Medulla oblongata (tissue), 1 donor: Measurements from ENCODE around the gene COL24A1.
"Not testable (repeated sequence)": the region's sequence is repeated elsewhere in the genome, so short reads cannot be mapped to it uniquely, and the experiment has no call there.

ENCODE experiments used
- DNase-seq: peaks from one replicate; pipeline ENCODE4 v3.0.0-alpha.2; 2015; ENCODE audit errors: extremely low spot score

The COL24A1 gene

DNA sequence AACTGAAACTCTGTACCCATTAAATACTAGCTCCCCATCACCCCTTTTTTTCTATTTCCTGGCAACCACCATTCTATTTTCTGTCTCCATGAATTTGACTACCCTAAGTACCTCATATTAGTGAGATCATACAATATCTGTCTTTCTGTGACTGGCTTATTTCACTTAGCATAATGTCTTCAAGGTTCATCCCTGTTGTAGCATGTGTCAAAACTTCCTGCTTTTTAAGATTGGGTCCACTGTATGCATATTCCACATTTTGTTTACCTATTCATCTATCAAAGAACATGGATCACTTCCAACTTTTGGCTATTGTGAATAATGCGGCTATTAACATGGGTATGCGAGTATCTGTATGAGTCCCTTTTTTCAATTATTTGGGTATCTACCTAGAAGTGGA lies 266.7 kb downstream of the COL24A1 start:
- DNase-seq, result no peak

DNA sequence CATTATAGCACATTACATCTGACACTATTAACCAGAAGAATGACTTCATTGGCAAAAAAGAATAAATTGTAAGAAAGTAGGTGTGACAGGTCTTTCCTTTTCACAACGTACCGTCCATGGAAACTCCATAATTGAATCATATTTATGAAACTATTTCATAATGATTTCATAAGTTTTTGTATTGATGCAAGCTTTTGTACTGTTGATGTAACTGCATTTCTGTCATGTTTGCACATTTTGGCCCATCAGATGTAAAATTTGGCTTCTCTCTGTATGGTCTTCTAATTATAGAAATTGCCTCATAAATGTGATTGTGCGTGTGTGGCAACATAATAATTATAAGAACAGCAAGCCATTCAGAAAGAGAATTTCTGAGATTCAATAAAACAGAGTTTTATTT lies 267.7 kb downstream of the COL24A1 start:
- DNase-seq, result no peak

DNA sequence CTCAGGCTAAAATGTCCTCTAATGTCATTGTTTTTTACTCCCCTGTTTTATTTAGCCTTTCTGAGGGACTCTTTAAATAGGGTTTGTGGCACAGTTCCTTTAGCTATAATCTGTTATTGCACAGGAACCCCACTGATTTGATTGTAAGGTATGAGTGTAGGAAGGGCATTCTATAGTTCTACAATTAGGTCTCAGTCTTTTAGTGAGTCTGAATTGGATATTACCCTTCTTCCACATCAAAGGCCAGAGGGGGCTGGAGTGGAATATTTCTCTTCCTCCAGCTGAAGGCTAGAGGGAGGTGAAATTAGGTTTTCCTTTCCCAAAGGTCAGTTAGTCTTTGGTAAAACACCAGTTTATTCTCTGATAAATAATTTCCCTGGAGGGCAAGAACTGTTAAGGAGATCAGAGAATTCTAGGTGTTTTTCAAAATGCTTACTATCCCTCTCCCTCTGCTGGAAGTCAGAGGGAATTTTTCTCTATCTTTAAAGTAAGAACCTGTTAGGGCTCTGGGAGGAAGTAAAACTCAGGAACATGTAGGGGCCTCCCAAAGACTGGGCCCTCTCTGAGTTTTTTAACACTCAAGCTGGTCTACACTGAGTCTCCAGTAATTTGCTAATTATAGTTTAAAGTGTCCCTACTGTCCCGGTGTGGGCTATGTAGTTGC lies 272.1 kb downstream of the COL24A1 start:
- DNase-seq, result no peak

DNA sequence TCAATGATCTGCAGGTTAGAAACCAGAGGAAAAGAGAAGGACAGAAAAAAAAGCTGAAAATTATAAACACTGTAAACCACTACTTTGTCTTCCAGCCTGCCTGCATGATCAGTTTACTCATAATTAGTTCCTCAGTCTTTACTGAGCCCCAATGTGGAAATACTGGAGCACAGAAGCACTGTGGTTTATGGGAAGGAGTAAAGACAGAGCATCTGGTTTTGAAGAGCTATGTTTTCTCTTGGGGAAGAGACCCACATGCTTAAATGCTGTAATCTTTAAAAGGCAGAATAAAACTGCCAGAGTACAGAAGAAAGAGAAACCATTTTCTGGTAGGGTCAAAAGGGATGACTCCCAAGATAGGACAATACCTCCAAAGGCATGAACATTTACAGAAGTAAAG lies 289.4 kb downstream of the COL24A1 start:
- DNase-seq, result no peak

DNA sequence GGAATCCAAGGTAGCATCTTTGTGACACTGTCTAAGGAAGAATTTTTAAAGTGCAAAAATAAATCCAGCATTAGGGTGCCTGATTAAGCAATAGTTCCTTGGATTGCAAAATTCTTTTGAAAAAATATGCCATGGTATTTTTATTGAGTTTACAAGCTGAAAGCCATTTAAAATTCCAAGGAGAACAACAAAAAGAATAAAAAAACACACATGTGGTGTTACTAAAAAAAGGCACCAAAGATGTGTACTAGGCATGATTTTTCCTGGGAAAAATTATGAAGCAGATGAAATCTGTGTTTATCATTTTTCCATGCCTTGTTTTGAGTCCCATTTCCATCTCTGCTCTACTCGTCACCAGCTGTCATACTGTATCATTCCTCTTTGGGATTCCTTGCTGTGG lies 291.4 kb downstream of the COL24A1 start:
- no peak for DNase-seq

DNA sequence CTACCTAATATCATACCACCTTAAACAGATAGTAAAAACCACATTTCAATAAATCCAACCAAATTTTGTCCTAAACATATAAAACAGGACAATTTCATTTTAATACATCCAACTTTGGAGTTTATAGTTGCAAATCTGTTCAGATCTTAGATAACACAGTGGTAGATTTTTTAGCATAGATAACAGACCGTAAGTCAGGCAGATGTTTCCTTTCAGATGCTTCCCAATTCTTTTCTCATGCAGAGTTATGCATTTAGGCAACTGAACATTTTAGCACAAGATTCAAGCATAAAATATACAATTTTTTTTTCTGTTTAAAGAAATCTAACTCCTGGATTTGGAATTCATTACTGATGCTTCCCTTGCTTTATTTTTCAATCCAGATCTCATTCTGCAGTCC lies 291.8 kb downstream of the COL24A1 start:
- no peak for DNase-seq

DNA sequence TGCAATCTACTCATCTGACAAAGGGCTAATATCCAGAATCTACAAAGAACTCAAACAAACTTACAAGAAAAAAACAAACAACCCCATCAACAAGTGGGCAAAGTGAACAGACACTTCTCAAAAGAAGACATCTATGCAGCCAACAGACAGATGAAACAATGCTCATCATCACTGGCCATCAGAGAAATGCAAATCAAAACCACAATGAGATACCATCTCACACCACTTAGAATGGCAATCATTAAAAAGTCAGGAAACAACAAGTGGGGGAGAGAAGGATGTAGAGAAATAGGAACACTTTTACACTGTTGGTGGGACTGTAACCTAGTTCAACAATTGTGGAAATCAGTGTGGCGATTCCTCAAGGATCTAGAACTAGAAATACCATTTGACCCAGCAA lies 292.9 kb downstream of the COL24A1 start:
- not testable (repeated sequence) for DNase-seq

DNA sequence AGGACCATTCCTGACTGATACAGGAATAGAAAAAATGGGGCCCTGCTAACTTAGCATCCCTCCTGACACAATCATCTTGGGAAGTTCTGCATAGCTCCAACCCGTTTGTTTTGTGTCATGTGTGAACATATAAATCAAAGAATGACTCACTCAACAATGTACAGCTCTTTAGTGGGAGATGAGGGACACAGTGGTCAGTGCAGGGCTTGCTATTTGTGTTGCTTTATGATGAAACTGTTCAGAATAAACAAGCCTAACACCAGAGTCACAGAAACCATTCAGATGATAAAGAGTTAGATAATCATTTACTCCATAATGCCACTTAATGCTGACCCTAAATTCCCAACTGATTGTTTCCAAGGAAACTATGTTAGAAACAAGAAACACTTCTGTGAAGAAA lies 294.1 kb downstream of the COL24A1 start:
- no peak for DNase-seq

DNA sequence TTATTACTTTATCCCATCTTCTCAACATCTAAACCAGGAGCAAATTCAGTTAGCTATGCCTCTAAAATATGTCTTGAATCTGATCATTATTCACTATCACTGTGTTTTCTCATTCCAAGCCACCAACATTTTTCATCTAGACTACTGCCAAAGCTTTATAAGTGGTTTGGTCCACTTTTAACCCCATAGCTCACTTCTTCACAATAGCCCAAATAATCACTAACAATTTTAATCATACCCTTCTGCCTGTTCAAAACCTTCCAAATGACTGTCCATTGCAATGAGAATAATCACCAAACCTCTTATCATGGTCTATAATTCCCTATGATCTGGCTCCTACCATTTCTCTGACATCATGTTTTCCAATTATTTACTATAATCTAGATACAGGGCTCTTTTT lies 298.6 kb downstream of the COL24A1 start:
- no peak for DNase-seq

DNA sequence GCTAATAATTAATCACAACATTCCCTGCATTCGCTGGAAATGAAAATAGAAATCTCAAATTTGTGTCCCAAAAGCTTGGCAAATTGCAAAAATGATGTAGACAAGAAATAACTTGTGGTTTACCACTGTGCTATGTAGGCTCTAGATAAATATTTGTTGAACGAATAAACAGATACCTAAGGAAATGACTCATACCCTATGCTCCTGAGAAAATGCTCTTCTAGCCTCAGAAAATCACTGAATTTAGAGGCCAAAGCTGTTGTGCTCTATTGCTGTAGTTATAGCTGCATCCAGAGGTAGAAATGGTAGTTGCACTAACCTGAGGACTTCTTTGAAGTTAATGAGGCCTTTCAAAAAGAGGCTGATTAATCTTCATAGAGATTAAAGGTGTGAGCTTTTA lies 306.3 kb downstream of the COL24A1 start:
- DNase-seq, result no peak

DNA sequence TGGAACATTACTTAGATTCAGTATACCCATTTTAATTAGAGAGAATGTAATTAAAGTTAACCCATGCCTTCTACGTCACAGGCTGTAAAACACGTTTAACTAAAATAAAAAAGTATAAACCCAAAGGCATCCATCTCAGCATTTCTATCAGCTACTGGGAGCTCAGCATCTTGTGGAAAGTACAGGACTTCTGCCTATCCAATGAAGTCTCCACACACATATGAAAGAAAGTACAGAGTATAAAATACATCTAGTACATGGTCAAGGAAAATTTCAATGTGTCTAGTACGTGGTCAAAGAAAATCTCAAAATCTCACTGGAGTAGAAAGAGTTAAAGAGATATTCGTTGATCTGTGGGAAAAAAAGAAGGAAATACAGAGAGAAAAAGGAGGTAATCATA lies 306.9 kb downstream of the COL24A1 start:
- DNase-seq, result no peak

DNA sequence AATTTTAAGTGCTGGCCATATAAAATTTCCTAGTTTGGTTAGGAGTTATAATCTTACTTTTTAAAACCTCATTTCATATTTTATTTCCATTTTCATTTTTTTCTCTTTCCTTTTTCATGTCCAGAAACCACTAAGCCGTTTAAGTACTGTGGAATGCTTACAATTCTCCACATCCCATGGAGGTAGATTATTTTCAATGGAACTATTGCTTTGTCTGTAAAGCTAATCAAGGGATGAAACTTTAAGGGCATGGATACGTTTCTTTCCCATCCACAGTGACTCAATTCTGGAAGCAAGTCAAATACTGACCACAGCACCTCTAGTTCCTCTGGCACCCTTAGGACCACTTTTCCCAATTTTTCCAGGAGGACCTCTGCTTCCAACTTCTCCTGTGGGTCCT lies 309.2 kb downstream of the COL24A1 start:
- no peak for DNase-seq

DNA sequence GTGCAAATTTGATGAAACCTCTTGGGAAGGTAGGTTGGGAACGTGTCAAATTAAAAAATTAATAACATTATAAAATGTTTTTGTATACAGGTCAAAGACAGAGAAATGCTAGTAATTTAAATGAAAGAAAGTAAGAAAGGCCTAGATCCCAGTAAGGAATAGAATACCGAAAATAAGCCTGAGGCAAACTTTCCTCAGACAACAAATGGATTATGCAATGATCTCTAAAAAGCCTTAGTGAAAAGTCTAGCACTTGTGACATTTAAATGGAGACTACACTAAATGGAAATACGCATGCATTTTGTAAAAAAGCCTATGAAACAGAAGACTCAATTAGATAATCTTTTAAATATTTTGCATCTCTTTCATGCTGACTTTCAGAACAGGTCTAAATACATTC lies 309.9 kb downstream of the COL24A1 start:
- no peak for DNase-seq

DNA sequence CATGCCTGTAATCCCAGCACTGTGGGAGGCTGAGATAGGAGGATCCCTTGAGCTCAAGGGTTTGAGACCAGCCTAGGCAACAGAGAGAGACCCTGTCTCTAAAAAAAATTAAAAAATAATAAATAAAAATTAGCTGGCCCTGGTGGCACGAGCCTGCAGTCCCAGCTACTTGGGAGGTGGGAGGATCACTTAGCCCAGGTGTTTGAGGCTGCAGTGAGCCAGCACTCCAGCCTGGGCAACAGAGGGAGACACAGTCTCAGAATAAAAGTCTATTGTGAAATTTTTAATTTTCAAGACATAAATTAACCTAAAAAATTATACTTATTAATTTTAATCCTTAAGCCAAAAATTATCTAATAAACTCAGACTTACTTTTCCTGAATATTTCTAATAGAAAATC lies 317.1 kb downstream of the COL24A1 start:
- no peak for DNase-seq

DNA sequence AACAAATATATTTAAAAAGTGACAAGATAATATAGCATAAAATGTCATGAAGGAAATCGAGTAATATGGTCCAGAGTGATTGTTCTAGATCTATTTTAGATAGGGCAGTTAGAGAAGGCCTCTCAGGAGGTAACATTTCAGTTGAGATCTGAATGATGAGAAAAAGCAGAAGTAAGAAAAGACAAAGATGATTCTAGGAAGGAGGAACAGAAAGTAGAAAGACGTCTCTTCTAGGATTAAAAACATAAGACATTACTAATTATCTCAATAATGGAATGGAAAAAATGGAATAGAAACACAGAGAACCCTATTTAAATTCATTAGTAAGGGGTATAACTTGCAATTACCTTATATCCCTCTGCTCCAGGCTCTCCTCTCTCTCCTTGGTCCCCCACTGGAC lies 318.3 kb downstream of the COL24A1 start:
- DNase-seq, result no peak

DNA sequence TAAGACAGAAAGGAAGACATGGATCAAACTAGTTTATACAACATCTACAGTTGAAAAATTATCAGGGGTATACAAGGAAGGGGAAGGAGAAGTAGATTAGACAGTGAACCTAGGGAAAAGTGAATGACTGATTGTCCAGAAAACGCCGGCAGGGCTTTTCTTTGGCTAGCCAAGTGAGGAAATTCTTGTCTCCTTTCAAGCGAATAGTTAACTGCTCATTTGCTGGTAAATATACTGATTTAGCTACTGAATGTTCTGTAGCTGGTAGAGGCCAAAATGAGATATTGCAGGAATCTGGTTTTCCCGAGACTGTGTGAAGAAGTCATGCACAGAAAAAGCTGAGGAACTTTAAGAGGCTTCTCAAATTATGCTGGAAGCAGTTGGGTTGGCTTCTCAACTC lies 319.8 kb downstream of the COL24A1 start:
- no peak for DNase-seq

DNA sequence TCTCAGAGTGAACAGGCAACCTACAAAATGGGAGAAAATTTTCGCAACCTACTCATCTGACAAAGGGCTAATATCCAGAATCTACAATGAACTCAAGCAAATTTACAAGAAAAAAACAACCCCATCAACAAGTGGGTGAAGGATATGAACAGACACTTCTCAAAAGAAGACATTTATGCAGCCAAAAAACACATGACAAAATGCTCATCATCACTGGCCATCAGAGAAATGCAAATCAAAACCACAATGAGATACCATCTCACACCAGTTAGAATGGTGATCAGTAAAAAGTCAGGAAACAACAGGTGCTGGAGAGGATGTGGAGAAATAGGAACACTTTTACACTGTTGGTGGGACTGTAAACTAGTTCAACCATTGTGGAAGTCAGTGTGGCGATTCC lies 323.4 kb downstream of the COL24A1 start:
- DNase-seq, result not testable (repeated sequence)

DNA sequence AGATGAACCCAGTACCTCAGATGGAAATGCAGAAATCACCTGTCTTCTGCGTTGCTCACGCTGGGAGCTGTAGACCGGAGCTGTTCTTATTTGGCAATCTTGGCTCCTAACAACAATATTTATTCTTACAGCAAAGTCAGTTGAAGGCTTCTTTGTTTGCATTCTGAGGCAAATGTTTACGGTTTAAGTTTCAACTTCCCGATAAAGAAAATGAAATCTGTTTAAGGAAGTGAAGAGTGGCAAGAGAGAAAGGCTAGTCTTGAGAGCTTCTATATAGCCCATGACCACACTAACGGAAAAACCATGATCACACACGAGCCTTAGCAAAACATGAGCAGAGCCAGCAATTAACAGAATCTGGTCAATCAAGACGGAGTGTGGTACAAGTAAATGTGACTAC lies 325.7 kb downstream of the COL24A1 start:
- no peak for DNase-seq

DNA sequence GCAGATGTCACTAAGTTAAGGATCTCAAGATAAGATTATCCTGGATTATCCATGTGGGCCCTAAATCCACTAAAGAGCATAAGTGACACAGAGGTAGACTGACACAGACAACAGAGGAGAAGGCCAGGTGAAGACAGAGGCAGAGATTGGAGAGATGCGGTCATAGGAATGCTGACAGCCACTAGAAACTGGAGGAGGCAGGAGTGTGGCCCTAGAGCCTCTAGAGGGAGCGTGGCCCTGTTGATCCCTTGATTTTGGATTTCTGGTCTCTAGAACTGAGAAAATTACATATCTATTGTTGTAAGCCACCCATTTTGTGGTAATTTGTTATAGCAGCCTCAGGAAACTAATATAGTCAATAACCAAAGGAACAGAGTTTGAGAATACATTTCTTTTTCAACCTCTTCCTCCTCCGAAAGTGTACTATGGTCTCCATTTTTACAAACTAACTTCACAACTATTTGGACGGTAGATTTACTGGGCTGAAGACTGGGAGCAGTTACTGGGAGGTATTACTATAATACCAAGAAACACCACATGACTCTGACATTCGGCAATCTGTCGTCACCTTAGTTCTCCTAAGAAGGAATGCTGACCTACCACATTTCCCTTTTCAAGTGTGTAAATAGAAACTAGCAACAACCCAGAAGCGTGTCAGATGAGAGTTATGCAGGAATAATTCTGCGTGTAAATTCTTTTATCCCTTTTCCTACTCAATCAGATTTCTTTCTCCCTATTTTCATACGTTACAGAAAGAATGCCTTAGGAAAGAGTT lies 332.3 kb downstream of the COL24A1 start:
- DNase-seq, result no peak

DNA sequence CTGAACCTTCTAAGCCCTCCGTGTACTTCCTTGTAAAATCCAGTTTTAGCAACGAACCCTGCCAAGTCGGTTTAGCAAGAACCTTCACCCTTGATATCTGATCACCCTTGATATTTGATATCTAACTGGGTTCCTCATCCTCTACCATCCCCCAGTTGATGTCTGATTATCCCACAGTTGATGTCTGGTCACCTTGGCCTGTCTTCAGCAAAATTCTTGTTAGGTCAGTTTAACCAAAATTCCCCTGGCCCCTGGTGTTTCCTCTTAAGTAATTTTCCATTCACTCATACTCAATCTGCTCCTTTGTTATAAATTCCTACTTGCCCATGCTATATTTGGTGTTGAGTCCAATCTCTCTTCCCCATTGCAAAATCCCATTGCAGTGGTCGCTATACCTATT lies 333.9 kb downstream of the COL24A1 start:
- DNase-seq, result no peak

DNA sequence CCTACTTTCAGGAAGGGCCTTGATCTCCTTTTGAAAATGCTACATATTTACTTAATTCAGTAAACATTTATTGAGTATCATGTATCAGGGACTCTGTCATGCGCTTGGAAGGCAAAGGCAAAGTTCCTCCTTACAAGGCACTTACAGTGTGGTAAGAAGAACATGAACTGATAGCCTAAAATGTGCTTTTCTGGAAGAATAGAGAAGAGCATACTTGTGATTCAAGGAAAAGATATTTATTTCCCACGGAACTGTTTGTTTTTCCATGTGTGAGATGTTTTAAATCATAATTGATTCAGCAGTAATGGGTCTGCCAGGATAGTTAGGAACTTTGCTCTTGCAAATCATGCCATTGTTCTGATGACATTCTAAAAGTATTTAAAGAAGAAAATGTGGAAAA lies 338.2 kb downstream of the COL24A1 start:
- DNase-seq, result no peak

DNA sequence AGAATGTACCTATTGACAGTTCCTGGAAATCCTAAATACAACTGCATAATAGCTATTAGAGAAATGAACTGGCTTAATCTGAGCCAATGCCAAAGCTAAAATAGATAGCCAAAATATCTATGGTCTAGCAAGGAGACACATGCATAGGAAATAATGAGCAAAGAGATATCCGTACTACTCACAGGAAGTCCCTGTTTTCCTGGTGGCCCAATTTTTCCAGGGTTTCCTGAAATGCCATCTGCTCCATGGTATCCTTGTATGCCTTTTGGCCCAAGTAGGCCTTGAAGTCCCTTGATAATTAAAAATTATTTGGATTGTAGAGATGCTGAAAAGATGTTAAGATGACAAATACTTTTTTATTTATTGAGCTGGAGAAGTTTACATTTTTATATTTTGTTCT lies 340.0 kb downstream of the COL24A1 start:
- no peak for DNase-seq

DNA sequence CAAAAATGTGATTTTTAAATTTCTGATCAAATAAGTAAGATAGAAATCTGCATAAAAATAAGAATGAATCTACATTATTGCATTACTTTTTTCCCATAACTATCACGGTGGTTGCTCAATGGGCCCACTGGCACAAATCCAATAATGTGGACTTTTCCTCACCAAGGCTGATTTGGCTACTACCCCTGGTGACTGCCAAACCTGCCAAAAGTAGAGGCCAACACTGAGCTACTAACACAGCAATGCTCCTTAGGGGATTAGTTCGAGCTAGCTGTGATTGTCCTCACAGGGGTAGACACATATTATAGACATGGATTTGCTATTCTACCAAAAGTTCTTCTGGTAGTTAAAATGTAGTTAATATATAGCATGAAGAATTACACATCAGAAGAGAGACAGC lies 340.7 kb downstream of the COL24A1 start:
- DNase-seq, result no peak
